ENCODE measurements around the gene PGLYRP3.

The PGLYRP3 gene

DNA sequence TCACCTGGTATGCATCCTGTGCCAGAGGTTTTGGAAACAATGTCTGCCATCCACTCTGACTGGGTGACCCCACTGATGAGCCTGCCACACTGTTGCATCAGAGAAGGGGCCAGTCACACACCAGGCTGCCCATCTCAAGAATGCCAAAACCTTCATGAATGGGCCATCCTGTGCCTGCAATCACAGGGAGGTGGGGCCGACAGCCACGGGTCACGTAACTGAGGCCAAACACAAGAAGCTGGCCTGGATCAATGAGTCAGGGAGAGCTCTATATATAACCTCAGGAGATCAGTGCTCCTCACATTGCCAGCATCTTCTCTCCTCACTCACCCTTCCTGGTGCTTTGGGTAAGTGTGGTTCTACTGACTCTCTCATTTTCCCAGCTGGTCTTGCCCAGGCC, 53.4 kb downstream of the PGLYRP3 start, which contains the start of gene LORICRIN:
Gene LORICRIN, plus strand, starts transcription at position 301 of the 400 bp plus-strand sequence. CDS start 1,263 bp downstream, outside the sequence.
- no peak for DNase-seq

DNA sequence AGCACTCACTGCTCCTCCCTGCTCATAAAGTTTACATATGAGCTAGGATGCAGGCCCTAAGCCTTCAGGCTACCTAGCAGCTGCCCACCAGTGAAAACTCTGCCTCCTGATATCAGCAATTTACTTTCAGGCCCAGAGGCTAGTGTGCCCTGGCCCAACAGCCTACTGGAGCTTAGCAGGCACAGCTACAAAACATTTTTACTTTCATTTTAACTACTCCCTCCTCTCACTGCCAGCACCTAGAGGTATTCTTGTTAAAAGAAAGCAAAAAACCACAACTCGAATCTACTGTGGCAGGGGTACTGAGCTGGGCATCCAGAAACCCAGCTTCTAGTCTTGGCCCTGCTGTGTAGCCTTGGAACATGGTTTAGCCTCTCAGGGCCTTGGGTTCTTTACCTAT, 59.1 kb downstream of the PGLYRP3 start:
- no peak for DNase-seq

DNA sequence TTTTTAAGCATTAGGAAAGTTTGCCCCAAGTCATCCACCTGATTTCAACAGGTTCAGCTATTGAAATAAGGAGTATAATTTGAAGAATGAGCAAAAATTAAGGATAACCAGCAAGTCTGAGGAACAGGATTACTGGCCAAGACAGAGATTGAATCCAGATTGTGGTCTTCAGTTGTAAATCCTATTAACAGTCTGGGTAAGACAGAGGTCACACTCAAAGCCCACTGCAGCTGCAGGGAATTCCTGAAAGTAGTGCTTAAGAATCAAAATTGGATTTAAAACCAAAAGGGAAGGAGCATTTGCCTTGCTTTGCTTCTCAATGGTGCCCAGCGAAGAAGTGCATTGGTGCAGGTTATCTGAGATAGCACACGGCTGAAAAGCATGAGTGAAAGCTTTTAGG, 59.7 kb downstream of the PGLYRP3 start:
- no peak for DNase-seq

DNA sequence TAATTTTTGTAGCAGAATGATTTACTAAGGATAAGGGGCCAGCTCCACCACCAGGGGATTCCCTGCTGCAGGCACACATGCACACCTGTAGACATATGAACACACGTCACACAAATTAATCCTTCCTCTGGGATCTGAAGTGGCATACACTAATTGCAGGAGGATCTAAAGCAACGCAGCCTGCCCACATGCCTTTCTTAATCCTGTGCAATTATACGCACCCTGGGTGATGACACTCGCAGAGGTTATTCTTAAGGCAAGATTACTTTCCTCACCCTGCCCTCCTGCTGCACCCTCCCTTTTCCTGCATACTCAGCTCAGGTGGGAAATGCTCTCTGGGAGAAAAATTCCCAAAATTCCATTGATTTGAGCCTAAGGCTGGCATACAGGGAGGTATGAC, 60.8 kb downstream of the PGLYRP3 start:
- no peak for DNase-seq

DNA sequence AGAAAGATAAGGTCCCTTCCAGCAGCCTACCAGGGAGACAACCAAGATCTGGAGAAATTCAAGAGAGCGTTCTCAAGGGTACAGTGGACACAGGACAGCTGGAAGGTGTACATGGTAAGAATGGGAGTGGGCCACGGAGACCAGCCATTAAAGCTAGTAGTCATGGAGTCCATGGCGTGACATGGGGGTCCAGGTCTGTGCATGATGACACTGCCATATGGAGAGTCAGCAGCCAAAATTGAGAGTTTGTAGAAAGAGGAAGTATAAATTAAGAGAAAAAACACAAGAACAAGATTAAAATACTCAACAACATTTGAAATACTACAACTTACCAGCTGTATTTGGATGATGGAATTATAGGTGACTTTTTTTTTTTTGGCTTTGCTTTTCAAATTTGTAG, 61.2 kb downstream of the PGLYRP3 start:
- no peak for DNase-seq

DNA sequence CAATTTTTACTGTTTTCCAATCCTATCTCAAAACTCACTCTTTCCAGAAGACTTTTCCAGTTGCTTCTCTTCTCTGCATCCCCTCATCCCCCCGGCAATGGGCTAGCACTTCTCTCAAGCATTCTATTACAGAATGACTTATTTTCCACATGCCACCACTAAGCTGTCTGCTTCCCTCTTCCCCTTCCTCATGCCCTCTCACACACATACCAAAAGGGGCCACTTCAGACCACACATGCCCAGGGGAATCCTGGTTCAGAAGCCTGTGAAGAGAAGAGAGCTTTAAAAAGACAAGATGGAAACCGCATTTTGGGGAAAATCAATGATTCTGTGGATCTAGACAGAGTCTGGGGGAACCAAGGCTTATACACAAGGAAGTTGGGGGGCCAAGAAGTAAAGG, 61.7 kb downstream of the PGLYRP3 start:
- DNase-seq: no peak

DNA sequence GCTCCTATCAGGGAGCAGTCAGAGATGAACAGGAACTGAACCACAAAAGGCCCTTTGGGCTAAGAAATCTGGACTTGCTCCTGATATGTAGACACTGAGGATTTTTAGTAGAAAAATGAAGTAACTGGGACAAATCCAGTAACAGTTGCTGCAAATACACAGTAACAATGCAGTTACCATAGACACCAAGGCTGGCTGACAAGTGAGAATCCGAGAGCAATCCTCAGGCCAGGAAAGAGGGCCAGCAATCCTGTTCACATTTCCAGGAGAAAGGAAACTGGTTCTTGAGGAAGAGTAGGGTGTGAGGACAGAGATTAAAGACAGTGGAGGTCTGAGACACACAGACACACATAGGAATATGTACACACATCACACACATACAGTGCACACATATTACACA, 62.6 kb downstream of the PGLYRP3 start:
- DNase-seq: no peak

DNA sequence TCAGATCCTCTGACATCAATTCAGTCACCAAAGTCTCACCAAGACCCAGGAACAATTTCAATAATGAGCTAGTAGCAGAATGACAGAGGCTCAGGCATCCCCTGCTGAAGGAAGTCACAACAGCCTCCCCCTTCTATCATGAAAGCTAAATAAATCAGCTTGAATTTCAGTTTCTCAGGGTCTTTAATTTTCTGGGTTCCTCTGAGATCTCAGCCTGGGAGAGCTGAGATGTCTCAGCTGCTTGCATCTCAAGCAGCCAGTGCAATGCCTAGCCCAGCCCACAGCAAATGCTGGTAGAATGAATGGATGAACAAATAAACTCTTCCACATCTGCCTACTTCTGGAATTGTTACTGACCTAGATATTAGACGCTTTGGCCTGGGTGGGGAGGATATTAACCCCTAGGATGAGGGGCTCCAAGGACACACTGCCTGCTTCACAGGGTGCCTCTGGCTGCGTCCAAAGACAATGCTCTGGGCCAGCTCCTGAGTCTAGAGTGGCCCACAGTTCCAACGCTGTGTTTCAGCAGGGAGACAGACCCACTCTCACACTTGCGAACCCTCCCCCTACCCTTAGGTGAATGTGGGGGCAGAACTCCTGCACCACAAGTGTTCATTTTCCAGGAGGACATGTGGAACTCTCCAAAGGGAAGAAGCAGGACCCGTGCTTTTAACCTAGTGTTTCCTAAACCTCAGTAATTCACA, 64.4 kb downstream of the PGLYRP3 start:
- DNase-seq: no peak
